Activated CD4-positive, alpha-beta T cell treated with anti-CD3 and anti-CD28 coated beads, Interleukin-2, amount 10 ng/mL, durations not matched to agents 24 days and 14 days (primary cell): Measurements from ENCODE around the gene PRTN3. TPM values are rescaled to one million over a fixed set of nuclear protein-coding genes. Genes with fewer than 3 reads are reported as not detected.

ENCODE experiments used
- DNase-seq: peaks from one replicate; pipeline ENCODE4 v3.0.0; 2022
- H3K27ac Mint-ChIP-seq: one replicate; pipeline ENCODE4 v1.8.0; 2022; ENCODE audit warnings: mild to moderate bottlenecking, mixed read lengths
- H3K27me3 Mint-ChIP-seq: one replicate; pipeline ENCODE4 v1.8.0; 2022; ENCODE audit warnings: mixed read lengths
- H3K36me3 Mint-ChIP-seq: one replicate; pipeline ENCODE4 v1.8.0; 2022; ENCODE audit warnings: low read depth, mild to moderate bottlenecking, mixed read lengths
- H3K4me1 Mint-ChIP-seq: one replicate; pipeline ENCODE4 v1.8.0; 2021; ENCODE audit warnings: mixed read lengths
- H3K4me3 Mint-ChIP-seq: one replicate; pipeline ENCODE4 v1.8.0; 2022; ENCODE audit warnings: mild to moderate bottlenecking, moderate library complexity, mixed read lengths
- H3K9me3 Mint-ChIP-seq: one replicate; pipeline ENCODE4 v1.8.0; 2021; ENCODE audit warnings: mixed read lengths
- intact Hi-C: fragments of 100-400 bp; cut with micrococcal nuclease; formaldehyde crosslinking; loops from one replicate; pipeline ENCODE4 v1.15.1; 2023
- total RNA-seq: library from RNA; stranded (reverse); gene quantifications from 2 replicates; pipeline ENCODE4 v1.2.3, GENCODE V29; 2022

The PRTN3 gene
- not detected in 2 replicates for total RNA-seq

DNA sequence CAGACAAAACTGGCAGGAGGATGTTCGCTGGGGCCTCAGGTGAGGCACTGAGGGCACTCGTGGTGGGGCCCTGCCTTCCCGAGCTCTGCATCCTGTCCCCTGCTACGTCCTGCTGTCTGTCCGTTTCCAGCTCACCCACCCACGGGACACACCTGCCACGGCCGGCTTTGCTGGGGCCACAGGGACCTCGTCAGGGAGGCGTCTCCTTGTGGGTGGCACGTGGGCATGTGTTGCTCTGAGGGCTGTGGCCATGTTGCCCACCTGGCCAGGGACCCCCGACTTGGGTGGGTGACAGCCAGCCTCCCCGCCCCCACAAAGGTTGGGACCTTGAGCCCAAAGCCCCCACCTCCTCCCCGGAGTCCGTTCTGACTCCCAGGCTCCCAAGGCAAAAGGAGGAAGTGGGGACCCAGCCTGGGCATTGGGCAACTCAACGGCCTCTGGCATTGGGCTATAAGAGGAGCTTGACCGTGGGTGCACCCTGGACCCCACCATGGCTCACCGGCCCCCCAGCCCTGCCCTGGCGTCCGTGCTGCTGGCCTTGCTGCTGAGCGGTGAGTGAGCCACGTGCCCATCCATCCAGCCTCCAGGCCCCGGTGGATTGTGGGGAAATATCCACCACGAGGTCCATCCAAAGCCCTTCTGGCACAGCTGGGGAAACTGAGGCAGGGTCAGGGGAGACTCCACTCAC, at the start of gene PRTN3:
PRTN3 (plus strand) TSS at position 481 of the 688 bp plus-strand sequence; CDS start at position 491, 10 bp downstream.
- H3K4me3 Mint-ChIP-seq, result no peak within 1 kb of the TSS
- DNase-seq, result no peak
- no peaks in the 10 kb centered on the region for H3K9me3 Mint-ChIP-seq
- peaks cover 20% of the 10 kb centered on the region for H3K27me3 Mint-ChIP-seq
- H3K36me3 Mint-ChIP-seq, result no peaks in the 10 kb centered on the region
- intact Hi-C loops, result no loop called here
- H3K27ac Mint-ChIP-seq, result no peak within 1 kb of the TSS
- H3K4me1 Mint-ChIP-seq, result peaks cover 3% of the 10 kb centered on the region

DNA sequence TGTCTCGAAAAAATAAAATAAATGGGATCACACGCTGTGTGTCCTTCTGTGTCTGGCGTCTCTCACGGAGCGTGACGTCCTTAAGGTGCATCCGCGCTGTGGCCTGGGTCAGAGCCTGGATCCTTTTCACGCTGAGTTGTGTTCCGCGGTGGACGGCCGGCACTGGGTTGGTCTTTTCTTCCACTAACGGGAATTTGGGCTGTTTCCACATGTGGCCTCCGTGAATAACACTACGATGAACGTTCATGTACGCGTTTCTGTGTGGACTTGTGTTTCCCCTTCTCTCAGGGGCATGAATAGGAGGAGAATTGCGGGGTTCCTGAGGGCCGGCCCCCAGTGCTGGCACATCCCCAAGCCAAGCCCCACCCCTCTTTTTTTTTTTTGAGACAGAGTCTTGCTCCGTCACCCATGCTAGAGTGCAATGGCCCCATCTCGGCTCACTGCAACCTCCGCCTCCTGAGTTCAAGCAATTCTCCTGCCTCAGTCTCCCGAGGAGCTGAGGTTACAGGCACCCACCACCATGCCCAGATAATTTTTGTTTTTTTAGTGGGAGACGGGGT, 49.7 kb upstream of the PRTN3 start:
- intact Hi-C loops, result no loop called here

DNA sequence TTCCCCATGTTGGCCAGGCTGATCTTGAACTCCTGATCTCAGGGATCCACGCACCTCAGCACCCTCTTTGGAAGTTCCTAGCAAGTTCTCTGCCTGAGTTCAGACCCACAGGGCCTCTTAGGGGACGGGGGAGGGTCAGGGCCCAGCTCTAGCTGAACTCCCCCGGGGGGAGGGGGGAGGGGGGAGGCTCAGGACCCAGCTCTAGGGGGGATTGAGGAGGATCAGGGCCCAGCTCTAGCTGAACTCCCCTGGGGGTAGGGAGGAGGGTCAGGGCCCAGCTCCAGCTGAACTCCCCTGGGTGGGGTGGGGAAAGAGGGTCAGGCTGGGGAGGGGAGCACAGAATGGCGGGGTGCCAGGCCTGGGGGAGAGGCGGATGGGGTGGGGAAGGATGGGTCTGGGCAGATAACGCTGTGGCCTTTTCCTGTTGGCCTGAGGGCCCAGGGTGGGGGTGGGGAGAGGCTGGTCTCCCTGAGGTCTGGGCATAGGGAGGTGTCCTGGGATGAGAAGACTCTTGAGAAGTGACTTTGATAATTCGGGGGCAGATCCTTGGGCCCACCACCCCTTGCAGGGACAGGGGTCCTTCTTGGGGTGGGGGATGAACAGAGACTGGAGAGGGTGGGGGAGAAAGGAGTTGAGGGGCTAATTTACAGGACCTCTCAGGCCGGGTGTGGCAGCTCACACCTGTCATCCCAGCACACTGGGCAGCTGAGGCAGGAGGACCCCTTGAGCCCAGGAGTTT, 49.1 kb upstream of the PRTN3 start:
- intact Hi-C loops, result no loop called here
- no peak overlapping the region for H3K27ac Mint-ChIP-seq
- H3K36me3 Mint-ChIP-seq, result no peaks in the 10 kb centered on the region
- H3K4me3 Mint-ChIP-seq, result no peak overlapping the region
- H3K27me3 Mint-ChIP-seq, result peaks cover 4% of the 10 kb centered on the region
- no peak for DNase-seq
- no peaks in the 10 kb centered on the region for H3K9me3 Mint-ChIP-seq
- peaks cover 2% of the 10 kb centered on the region for H3K4me1 Mint-ChIP-seq

More for the DNA sequence above, 49.7 kb upstream of the PRTN3 start:
- Mint-ChIP-seq H3K27ac (no peak overlapping the region), H3K27me3 (peaks cover 4% of the 10 kb centered on the region), H3K9me3 (no peaks in the 10 kb centered on the region), H3K36me3 (no peaks in the 10 kb centered on the region), H3K4me3 (no peak overlapping the region), H3K4me1 (no peaks in the 10 kb centered on the region)
- no peak for DNase-seq

DNA sequence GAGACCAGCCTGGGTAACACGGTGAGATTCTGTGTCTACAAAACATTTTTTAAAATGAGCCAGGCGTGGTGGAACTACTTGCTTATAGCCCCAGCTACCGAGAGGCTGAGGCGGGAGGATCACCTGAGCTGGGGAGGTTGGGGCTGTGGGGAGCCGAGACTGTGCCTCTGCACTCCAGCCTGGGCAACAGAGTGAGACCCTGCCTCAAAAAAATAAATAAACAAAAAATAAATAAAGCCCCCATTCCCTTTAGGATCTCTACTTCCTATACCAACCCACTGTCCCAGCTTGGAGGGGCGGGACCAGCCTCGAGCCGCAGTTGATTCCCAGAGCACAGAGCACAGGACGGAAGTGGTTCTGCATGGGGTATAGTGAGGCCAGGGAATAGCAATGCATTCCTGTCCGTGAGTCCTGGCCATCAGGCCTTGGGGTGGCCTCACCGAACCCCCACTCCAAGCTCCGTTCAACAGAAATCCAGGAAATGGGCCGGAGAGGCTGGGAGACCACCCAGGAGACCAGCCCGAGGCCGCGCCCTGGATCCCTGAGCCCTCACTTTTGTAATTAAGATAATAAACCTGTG, 48.4 kb upstream of the PRTN3 start:
- Mint-ChIP-seq H3K27me3 (peaks cover 6% of the 10 kb centered on the region), H3K36me3 (peaks cover 2% of the 10 kb centered on the region), H3K27ac (no peak overlapping the region), H3K9me3 (no peaks in the 10 kb centered on the region), H3K4me3 (no peak overlapping the region), H3K4me1 (peaks cover 4% of the 10 kb centered on the region)
- no peak for DNase-seq
- intact Hi-C loops, result no loop called here

DNA sequence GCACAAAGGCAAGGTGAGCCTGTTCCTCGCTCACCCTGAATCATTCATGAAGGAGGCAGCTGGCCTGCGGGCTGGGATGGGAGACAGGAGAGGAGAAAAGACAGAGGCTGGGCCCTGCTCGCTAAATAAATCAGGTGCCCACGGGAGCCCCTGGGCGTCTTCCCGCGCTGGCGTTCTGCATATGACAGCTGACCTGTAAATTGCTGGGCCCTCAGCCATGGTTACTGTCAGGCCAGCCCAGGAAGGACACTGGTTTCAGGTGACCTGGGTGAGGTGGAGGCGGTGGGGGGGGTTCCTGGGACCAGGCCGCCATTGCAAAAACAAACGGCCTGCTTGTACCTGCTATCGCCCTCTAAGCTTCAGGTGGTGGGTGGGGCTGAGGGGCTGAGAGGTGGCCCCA, 47.0 kb upstream of the PRTN3 start:
- Mint-ChIP-seq H3K36me3 (peaks cover 7% of the 10 kb centered on the region), H3K27ac (no peak overlapping the region)
- intact Hi-C loops, result no loop called here

DNA sequence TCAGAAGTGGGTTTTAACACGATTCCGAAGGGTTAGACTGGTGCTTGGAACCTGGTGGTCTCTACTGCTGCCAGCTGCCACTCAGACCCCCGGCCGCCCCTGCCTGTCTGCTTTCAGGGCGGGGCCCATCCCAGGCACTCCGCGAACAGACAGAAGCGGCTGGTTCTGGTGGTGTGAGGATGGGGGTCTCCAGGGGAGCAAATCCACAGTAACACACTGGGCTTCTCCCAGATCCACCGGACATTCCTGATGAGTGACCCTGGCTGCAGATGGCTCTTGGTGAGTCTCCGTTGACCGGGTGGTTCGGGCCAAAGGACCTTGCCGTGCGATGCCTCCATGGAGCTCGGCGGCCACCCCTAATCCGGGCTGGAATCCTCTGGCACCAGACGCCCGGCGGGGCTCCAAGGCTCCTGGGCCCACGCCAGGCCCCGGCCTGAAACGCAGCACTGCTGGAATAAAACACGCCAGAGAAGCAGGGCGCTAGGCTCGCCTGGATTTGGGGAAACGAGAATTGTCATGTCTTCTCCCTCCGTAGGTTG, 45.7 kb upstream of the PRTN3 start:
- no peaks in the 10 kb centered on the region for H3K9me3 Mint-ChIP-seq
- H3K4me3 Mint-ChIP-seq, result no peak overlapping the region
- no peak overlapping the region for H3K27ac Mint-ChIP-seq
- no peak for DNase-seq
- peaks cover 15% of the 10 kb centered on the region for H3K4me1 Mint-ChIP-seq
- H3K27me3 Mint-ChIP-seq, result peaks cover 1% of the 10 kb centered on the region
- peaks cover 20% of the 10 kb centered on the region for H3K36me3 Mint-ChIP-seq
- intact Hi-C loops, result no loop called here

More for the DNA sequence above, 47.0 kb upstream of the PRTN3 start:
- H3K27me3 Mint-ChIP-seq, result peaks cover 6% of the 10 kb centered on the region
- no peaks in the 10 kb centered on the region for H3K9me3 Mint-ChIP-seq
- peaks cover 4% of the 10 kb centered on the region for H3K4me1 Mint-ChIP-seq
- DNase-seq, result no peak
- H3K4me3 Mint-ChIP-seq, result no peak overlapping the region

DNA sequence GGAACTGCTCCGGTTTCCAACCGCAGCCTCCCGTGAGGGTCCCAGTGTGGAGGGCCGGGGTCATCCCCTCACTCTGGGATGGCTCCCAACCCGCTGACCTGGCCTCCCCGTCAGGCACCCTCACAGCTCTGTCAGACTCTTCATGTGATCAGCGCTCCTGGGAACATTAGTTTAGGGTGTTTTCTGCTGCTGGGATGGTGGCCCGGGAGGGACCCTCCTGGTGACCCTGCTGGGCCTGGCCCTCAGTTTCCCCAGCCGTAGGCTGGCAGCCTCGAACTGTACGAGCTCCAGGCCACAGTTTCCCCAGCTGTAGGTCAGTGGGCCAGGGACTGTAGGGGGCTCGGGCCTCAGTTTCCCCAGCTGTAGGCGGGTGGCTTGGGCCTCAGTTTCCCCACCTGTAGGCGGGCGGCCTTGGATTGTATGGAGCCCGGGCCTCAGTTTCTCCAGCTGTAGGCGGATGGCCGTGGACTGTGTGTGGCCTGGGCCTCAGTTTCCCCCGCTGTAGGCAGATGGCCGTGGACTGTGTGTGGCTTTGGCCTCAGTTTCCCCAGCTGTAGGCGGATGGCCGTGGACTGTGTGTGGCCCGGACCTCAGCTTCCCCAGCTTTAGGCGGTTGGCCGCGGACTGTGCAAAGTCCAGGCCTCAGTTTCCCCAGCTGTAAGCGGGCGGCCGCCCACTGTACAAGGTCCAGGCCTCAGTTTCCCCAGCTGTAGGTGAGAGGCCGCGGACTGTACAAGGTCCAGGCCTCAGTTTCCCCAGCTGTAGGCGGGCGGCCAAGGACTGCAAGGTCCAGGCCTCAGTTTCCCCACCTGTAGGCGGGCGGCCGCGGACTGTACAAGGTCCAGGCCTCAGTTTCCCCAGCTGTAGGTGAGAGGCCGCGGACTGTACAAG, 44.9 kb upstream of the PRTN3 start:
- H3K4me3 Mint-ChIP-seq, result peak overlapping the region; percentile 10
- H3K27ac Mint-ChIP-seq, result no peak overlapping the region
- peaks cover 27% of the 10 kb centered on the region for H3K36me3 Mint-ChIP-seq
- no peak for DNase-seq
- H3K9me3 Mint-ChIP-seq, result no peaks in the 10 kb centered on the region
- peaks cover 21% of the 10 kb centered on the region for H3K4me1 Mint-ChIP-seq
- H3K27me3 Mint-ChIP-seq, result peaks cover 1% of the 10 kb centered on the region
- intact Hi-C loops, result loop anchor here (2.0 kb wide), 2 partner anchors 25 to 129 kb away; no protein-coding TSS in a partner anchor

GRCh38 chr19:796692-797527, 43.9 kb upstream of the PRTN3 start, which contains the start of gene PTBP1:
PTBP1 (plus strand) TSS chr19:797452; CDS start chr19:797498, 46 bp downstream.
- intact Hi-C loops, result loop anchor here (1.0 to 2.0 kb wide), 7 partner anchors 26 to 610 kb away; partner anchors contain the start of genes DAZAP1, MIDN, POLRMT and RNF126
- peak; percentile 100 for DNase-seq
- H3K27ac Mint-ChIP-seq, result peak within 1 kb of the TSS; percentile 95

DNA sequence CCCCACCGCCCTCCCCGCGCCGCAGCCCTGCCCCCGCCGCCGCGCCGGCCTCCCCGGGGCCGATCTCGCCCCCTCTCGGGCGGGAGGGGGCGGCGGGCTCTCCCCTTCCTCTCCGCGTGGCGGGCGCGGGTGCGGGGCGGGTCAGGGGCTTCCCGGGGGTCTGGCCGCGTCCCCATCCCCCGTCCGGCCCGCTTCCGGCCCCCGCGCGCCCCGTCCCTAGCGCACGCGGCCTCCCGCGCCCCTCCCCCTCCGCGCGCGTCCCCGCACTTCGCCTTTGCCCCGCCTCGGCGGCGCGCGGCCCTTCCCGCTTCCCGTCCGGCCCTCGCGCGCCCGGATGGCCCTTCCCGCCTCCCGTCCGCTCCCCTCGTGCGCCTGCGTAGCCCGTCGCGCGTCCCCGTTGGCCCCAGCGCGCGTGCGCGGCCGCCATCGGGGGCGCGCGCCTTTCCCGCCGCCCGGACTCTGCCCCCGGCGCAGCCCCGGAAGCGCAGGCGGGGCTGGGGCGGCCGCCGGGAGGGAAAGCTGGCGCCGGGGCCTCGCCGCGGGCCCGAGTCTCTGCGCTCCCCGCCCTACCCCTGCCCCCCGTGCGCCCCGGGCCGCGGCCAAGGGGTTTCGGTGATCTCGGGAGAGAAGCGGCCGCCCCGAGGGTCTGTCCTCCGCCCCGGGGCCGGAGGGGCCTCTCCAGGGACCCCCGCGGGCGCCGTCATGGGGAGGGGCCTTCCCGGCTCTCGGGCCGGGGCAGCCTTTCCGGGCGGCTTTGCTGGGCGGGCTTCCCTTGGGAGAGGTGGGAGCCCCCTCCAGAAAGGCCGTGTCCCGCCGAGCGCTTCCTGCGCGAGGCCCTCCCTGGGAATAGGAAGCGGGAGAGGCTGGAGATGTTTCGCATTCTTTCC, 43.0 kb upstream of the PRTN3 start:
- no peaks in the 10 kb centered on the region for H3K9me3 Mint-ChIP-seq
- H3K27me3 Mint-ChIP-seq, result peaks cover 1% of the 10 kb centered on the region
- H3K27ac Mint-ChIP-seq, result peak overlapping the region; percentile 88
- peaks cover 29% of the 10 kb centered on the region for H3K4me1 Mint-ChIP-seq
- peaks cover 42% of the 10 kb centered on the region for H3K36me3 Mint-ChIP-seq
- intact Hi-C loops, result loop anchor here (1.0 to 2.0 kb wide), 7 partner anchors 27 to 610 kb away; partner anchors contain the start of genes DAZAP1, MIDN, POLRMT and RNF126
- H3K4me3 Mint-ChIP-seq, result peak overlapping the region; percentile 92
- peak; percentile 97 for DNase-seq

More at GRCh38 chr19:796692-797527, 43.9 kb upstream of the PRTN3 start, which contains the start of gene PTBP1:
- Mint-ChIP-seq H3K9me3 (no peaks in the 10 kb centered on the region), H3K4me1 (peaks cover 25% of the 10 kb centered on the region), H3K4me3 (peak within 1 kb of the TSS; percentile 92), H3K27me3 (peaks cover 1% of the 10 kb centered on the region), H3K36me3 (peaks cover 33% of the 10 kb centered on the region)

DNA sequence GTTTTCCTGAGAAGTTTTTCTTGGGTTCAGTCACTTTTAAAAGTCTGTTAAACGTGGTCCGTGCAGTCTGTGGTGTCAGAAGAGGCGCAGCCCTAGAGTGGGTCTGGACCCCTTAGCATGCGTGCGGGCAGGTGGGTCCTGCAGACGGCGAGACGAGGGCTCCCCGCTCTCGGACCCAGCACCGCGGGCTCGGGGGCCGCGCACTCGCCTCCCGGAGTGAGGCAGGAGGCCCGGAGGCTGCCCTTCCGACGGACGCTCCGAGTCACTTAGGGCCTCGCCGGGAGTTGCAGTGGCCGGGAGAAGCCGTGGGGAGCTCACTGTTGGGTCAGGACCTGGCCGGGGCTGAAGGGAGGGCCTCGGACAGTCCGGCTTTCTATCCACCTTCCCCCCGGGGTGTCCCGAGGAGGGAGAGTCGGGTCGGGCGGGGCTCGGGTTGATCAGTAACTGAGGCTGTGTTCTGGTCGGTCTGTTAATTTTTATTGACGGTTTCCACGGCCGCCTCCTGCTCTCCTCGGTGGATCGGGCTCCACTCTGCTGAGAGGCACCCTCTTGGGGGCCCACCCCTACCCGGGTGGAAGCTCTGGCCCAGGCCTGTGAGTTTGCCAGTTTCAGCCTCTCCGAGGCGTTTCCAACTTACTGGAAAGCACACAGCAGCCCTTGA, 42.3 kb upstream of the PRTN3 start:
- intact Hi-C loops, result no loop called here
- Mint-ChIP-seq H3K9me3 (no peaks in the 10 kb centered on the region), H3K4me1 (peaks cover 31% of the 10 kb centered on the region), H3K27ac (peak overlapping the region; percentile 88), H3K27me3 (peaks cover 1% of the 10 kb centered on the region), H3K36me3 (peaks cover 48% of the 10 kb centered on the region), H3K4me3 (peak overlapping the region; percentile 92)
- DNase-seq, result peak; percentile 77
